ENCODE measurements around the gene CRYBG1. TPM values are rescaled to one million over a fixed set of nuclear protein-coding genes. Genes with fewer than 3 reads are reported as not detected.

The CRYBG1 gene
- total RNA-seq, 1 donor from 2014 or later: 0.06 TPM

- Histone ChIP-seq H3K79me2 (ENCODE audit: low read depth) (no peaks in the 10 kb centered on the region), H3F3A (ENCODE audit: low read depth) (no peaks in the 10 kb centered on the region), H3K36me3 (no peaks in the 10 kb centered on the region), H4K20me1 (ENCODE audit: low read depth) (no peaks in the 10 kb centered on the region), H3K4me1 (no peaks in the 10 kb centered on the region), H3K4me2 (no peak overlapping the region), H3K9ac (no peak overlapping the region), H3K9me3 (ENCODE audit: low read depth) (no peaks in the 10 kb centered on the region), H3K27ac (no peak overlapping the region), H3K4me3 (no peak overlapping the region), H3K27me3 (no peaks in the 10 kb centered on the region), H2AFZ (replicated peaks) (peak overlapping the region; percentile 63)
- H3K27ac Mint-ChIP-seq: no peak overlapping the region
- no peaks in the 10 kb centered on the region for H3K36me3 Mint-ChIP-seq
- TF ChIP-seq EZH2 (IDR thresholded peaks at IDR 0.05) (no peak), CTCF (IDR thresholded peaks at IDR 0.05) (no peak), EZH2phosphoT487 (IDR thresholded peaks at IDR 0.05) (no peak)
- no peaks in the 10 kb centered on the region for H3K27me3 Mint-ChIP-seq (ENCODE audit: insufficient read depth, low read depth)
- DNase-seq (ENCODE audit: low spot score): no peak
- no peaks in the 10 kb centered on the region for H3K4me1 Mint-ChIP-seq
- no peak overlapping the region for H3K4me3 Mint-ChIP-seq
- H3K9me3 Mint-ChIP-seq: no peaks in the 10 kb centered on the region
Observed at GRCh38 chr6:106475284-106475683, 114.8 kb downstream of the CRYBG1 start.

- H3K4me1 ChIP-seq: no peaks in the 10 kb centered on the region
- Mint-ChIP-seq H3K4me1 (no peaks in the 10 kb centered on the region), H3K4me3 (no peak overlapping the region), H3K36me3 (no peaks in the 10 kb centered on the region), H3K27me3 (ENCODE audit: insufficient read depth, low read depth) (peaks cover 2% of the 10 kb centered on the region), H3K9me3 (no peaks in the 10 kb centered on the region), H3K27ac (no peak overlapping the region)
- H3K4me2 ChIP-seq: no peak overlapping the region
- H3F3A ChIP-seq (ENCODE audit: low read depth): no peaks in the 10 kb centered on the region
- H3K9ac ChIP-seq: no peak overlapping the region
- TF ChIP-seq EZH2phosphoT487 (IDR thresholded peaks at IDR 0.05): no peak
- TF ChIP-seq CTCF (IDR thresholded peaks at IDR 0.05): no peak
- TF ChIP-seq EZH2 (IDR thresholded peaks at IDR 0.05): no peak
- DNase-seq (ENCODE audit: low spot score): no peak
- no peak overlapping the region for H3K4me3 ChIP-seq
- H3K9me3 ChIP-seq (ENCODE audit: low read depth): no peaks in the 10 kb centered on the region
- H2AFZ ChIP-seq (replicated peaks): no peak overlapping the region
- H3K36me3 ChIP-seq: no peaks in the 10 kb centered on the region
- H4K20me1 ChIP-seq (ENCODE audit: low read depth): no peaks in the 10 kb centered on the region
- H3K79me2 ChIP-seq (ENCODE audit: low read depth): no peaks in the 10 kb centered on the region
- H3K27me3 ChIP-seq: no peaks in the 10 kb centered on the region
- no peak overlapping the region for H3K27ac ChIP-seq
Observed at GRCh38 chr6:106476331-106477105, 116.0 kb downstream of the CRYBG1 start.

- no peaks in the 10 kb centered on the region for H3K27me3 ChIP-seq
- H3K9ac ChIP-seq: no peak overlapping the region
- H3K9me3 ChIP-seq (ENCODE audit: low read depth): no peaks in the 10 kb centered on the region
- no peaks in the 10 kb centered on the region for H3K4me1 ChIP-seq
- no peak for DNase-seq (ENCODE audit: low spot score)
- no peaks in the 10 kb centered on the region for H3F3A ChIP-seq (ENCODE audit: low read depth)
- H3K9me3 Mint-ChIP-seq: no peaks in the 10 kb centered on the region
- no peak for TF ChIP-seq CTCF (IDR thresholded peaks at IDR 0.05)
- TF ChIP-seq EZH2phosphoT487 (IDR thresholded peaks at IDR 0.05): no peak
- no peak for TF ChIP-seq EZH2 (IDR thresholded peaks at IDR 0.05)
- H3K4me3 Mint-ChIP-seq: no peak overlapping the region
- peaks cover 2% of the 10 kb centered on the region for H3K27me3 Mint-ChIP-seq (ENCODE audit: insufficient read depth, low read depth)
- no peaks in the 10 kb centered on the region for H3K4me1 Mint-ChIP-seq
- no peak overlapping the region for H3K4me3 ChIP-seq
- H3K4me2 ChIP-seq: no peak overlapping the region
- H3K27ac ChIP-seq: no peak overlapping the region
- H3K36me3 ChIP-seq: no peaks in the 10 kb centered on the region
- no peaks in the 10 kb centered on the region for H3K36me3 Mint-ChIP-seq
- H3K27ac Mint-ChIP-seq: no peak overlapping the region
- H3K79me2 ChIP-seq (ENCODE audit: low read depth): no peaks in the 10 kb centered on the region
- no peak overlapping the region for H2AFZ ChIP-seq (replicated peaks)
- no peaks in the 10 kb centered on the region for H4K20me1 ChIP-seq (ENCODE audit: low read depth)
Observed at GRCh38 chr6:106477146-106477545, 116.6 kb downstream of the CRYBG1 start.

All from neural progenitor cell (in vitro differentiated cells).